22Rv1 (cell line): ENCODE results near the gene AK9.

Experiments
- ZFX ChIP-seq: fragments of 450-650 bp; IDR thresholded peaks from 2 replicates; pipeline ENCODE4 v1.6.1; 2017; ENCODE audit warnings: antibody characterized with exemption, borderline replicate concordance
- TF ChIP-seq, protein P1 (sequence below): fragments of 450-650 bp; IDR thresholded peaks from 2 replicates; pipeline ENCODE4 v1.5.1; 2017; ENCODE audit warnings: mild to moderate bottlenecking

DNA sequence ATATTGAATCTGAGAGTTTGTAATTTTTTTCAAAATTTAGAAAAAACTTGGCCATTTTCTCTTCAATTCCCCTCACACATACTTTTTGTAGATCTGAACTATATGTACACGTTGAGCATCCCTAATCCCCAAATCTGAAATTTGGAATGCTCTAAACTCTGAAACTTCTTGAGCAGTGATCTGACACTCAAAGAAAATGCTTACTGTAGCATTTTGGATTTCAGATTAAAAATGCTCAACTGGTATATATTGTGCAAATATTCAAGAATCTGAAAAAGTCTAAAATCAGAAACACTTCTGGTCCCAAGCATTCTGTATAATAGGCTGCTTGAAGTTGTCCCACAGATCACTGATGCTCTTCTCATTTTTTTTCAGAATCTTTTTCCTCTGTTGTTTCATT, 129.2 kb downstream of the AK9 start:
- TF ChIP-seq, protein P1, sequence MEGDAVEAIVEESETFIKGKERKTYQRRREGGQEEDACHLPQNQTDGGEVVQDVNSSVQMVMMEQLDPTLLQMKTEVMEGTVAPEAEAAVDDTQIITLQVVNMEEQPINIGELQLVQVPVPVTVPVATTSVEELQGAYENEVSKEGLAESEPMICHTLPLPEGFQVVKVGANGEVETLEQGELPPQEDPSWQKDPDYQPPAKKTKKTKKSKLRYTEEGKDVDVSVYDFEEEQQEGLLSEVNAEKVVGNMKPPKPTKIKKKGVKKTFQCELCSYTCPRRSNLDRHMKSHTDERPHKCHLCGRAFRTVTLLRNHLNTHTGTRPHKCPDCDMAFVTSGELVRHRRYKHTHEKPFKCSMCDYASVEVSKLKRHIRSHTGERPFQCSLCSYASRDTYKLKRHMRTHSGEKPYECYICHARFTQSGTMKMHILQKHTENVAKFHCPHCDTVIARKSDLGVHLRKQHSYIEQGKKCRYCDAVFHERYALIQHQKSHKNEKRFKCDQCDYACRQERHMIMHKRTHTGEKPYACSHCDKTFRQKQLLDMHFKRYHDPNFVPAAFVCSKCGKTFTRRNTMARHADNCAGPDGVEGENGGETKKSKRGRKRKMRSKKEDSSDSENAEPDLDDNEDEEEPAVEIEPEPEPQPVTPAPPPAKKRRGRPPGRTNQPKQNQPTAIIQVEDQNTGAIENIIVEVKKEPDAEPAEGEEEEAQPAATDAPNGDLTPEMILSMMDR: no peak
- no peak for TF ChIP-seq ZFX
